ENCODE results near the gene PDE8B. TPM values are rescaled to one million over a fixed set of nuclear protein-coding genes. Genes with fewer than 3 reads are reported as not detected.

Gene PDE8B
- total RNA-seq, 1 donor from 2014 or later: 5.9 TPM

GRCh38 chr5:77232574-77233358 is 22.3 kb downstream of the PDE8B start:
- H3K27ac ChIP-seq (replicated peaks): no peak overlapping the region
- H3K4me3 ChIP-seq: no peak overlapping the region
- intact Hi-C loops (cut with micrococcal nuclease): no loop called here
- H3K9me3 ChIP-seq (replicated peaks): no peaks in the 10 kb centered on the region
- TF ChIP-seq CTCF (IDR thresholded peaks at IDR 0.05; ENCODE audit: borderline replicate concordance): no peak
- H3K4me1 ChIP-seq: no peaks in the 10 kb centered on the region
- H3K27me3 ChIP-seq (ENCODE audit: low read depth): no peaks in the 10 kb centered on the region
- no peaks in the 10 kb centered on the region for H3K36me3 ChIP-seq
- DNase-seq: no peak

GRCh38 chr5:77235846-77236721 is 25.6 kb downstream of the PDE8B start:
- no peak for TF ChIP-seq CTCF (IDR thresholded peaks at IDR 0.05; ENCODE audit: borderline replicate concordance)
- no peaks in the 10 kb centered on the region for H3K9me3 ChIP-seq (replicated peaks)
- H3K27me3 ChIP-seq (ENCODE audit: low read depth): no peaks in the 10 kb centered on the region
- H3K4me1 ChIP-seq: no peaks in the 10 kb centered on the region
- no peaks in the 10 kb centered on the region for H3K36me3 ChIP-seq
- DNase-seq: no peak
- H3K27ac ChIP-seq (replicated peaks): no peak overlapping the region
- H3K4me3 ChIP-seq: no peak overlapping the region
- intact Hi-C loops (cut with micrococcal nuclease): no loop called here

GRCh38 chr5:77239126-77239741 is 28.8 kb downstream of the PDE8B start:
- peak; percentile 57 for TF ChIP-seq CTCF (IDR thresholded peaks at IDR 0.05; ENCODE audit: borderline replicate concordance)
- intact Hi-C loops (cut with micrococcal nuclease): no loop called here
- Histone ChIP-seq H3K4me3 (no peak overlapping the region), H3K36me3 (no peaks in the 10 kb centered on the region), H3K27ac (replicated peaks) (no peak overlapping the region), H3K27me3 (ENCODE audit: low read depth) (no peaks in the 10 kb centered on the region), H3K4me1 (no peaks in the 10 kb centered on the region), H3K9me3 (replicated peaks) (no peaks in the 10 kb centered on the region)
- no peak for DNase-seq

- no peak for TF ChIP-seq CTCF (IDR thresholded peaks at IDR 0.05; ENCODE audit: borderline replicate concordance)
- no peaks in the 10 kb centered on the region for H3K4me1 ChIP-seq
- H3K36me3 ChIP-seq: no peaks in the 10 kb centered on the region
- intact Hi-C loops (cut with micrococcal nuclease): no loop called here
- no peaks in the 10 kb centered on the region for H3K9me3 ChIP-seq (replicated peaks)
- DNase-seq: no peak
- no peak overlapping the region for H3K4me3 ChIP-seq
- no peaks in the 10 kb centered on the region for H3K27me3 ChIP-seq (ENCODE audit: low read depth)
- H3K27ac ChIP-seq (replicated peaks): no peak overlapping the region
Observed at GRCh38 chr5:77241444-77241843, 31.0 kb downstream of the PDE8B start.

- no peak overlapping the region for H3K4me3 ChIP-seq
- no peaks in the 10 kb centered on the region for H3K36me3 ChIP-seq
- intact Hi-C loops (cut with micrococcal nuclease): no loop called here
- H3K9me3 ChIP-seq (replicated peaks): no peaks in the 10 kb centered on the region
- no peaks in the 10 kb centered on the region for H3K27me3 ChIP-seq (ENCODE audit: low read depth)
- no peak overlapping the region for H3K27ac ChIP-seq (replicated peaks)
- DNase-seq: no peak
- no peaks in the 10 kb centered on the region for H3K4me1 ChIP-seq
- no peak for TF ChIP-seq CTCF (IDR thresholded peaks at IDR 0.05; ENCODE audit: borderline replicate concordance)
Observed at GRCh38 chr5:77249475-77249874, 39.0 kb downstream of the PDE8B start.
